ENCODE data around the gene BTBD9. TPM values are rescaled to one million over a fixed set of nuclear protein-coding genes. Genes with fewer than 3 reads are reported as not detected.

BTBD9 gene
- total and polyA plus RNA-seq, 2 donors (not counting 3 experiments of a cell fraction or from before 2014, with no cell fraction given) = 4.9 to 15.0 TPM

- no peaks in the 10 kb centered on the region for H4K20me1 ChIP-seq (replicated peaks; ENCODE audit: control insufficient read depth, extremely low read depth, insufficient read depth, low read length)
- intact Hi-C loops (cut with micrococcal nuclease) = no loop called here
- H2AFZ ChIP-seq (ENCODE audit: low read depth, low read length) = no peak overlapping the region
- H3K36me3 ChIP-seq (ENCODE audit: control insufficient read depth in 2 of 2, extremely low read depth in 1 of 2, insufficient read depth in 2 of 2, low read length in 2 of 2) = no peaks in the 10 kb centered on the region
- no TSS peak for BruUV-seq (replicated peaks)
- H3K27ac ChIP-seq (ENCODE audit: insufficient read depth, low read depth, low read length) = no peak overlapping the region
- ChIA-PET CTCF (interaction anchor here (1.4 kb wide), 1 partner anchor 164 kb away, joined by 3 read pairs; no protein-coding TSS in a partner anchor), POLR2A (no interaction called here)
- H3K9me3 ChIP-seq (replicated peaks; ENCODE audit: control insufficient read depth, insufficient read depth, low read length) = no peaks in the 10 kb centered on the region
- H3K4me3 ChIP-seq (replicated peaks in 1 of 3; ENCODE audit: insufficient read depth in 1 of 3, low read depth in 1 of 3, low read length in 3 of 3) = no peak overlapping the region
- no peaks in the 10 kb centered on the region for H3K9me1 ChIP-seq (replicated peaks; ENCODE audit: control insufficient read depth, extremely low read depth, insufficient read depth, low read length)
- dilution Hi-C loops (cut with MboI; ENCODE audit: extremely low pct_ligation_motif_present, low sequenced_read_pairs) = no loop called here
- no peak for TF ChIP-seq MYC (IDR thresholded peaks at IDR 0.05; ENCODE audit: low read depth, low read length)
- no peak for TF ChIP-seq FOS (IDR thresholded peaks at IDR 0.05; ENCODE audit: borderline replicate concordance, insufficient read depth, low read length)
- no peak for TF ChIP-seq POLR2AphosphoS5 (IDR thresholded peaks at IDR 0.05; ENCODE audit: insufficient read depth, low read depth, low read length)
- no peak for TF ChIP-seq CTCF (IDR thresholded peaks at IDR 0.05; ENCODE audit: extremely low read depth in 1 of 2, insufficient read depth in 1 of 2, low read depth in 1 of 2, low read length in 2 of 2)
- TF ChIP-seq EZH2 (IDR thresholded peaks at IDR 0.05; ENCODE audit: borderline replicate concordance, low read depth, low read length, severe bottlenecking) = no peak
- no peak for TF ChIP-seq POLR2A (IDR thresholded peaks at IDR 0.05; ENCODE audit: low read depth, low read length)
- TF ChIP-seq, protein P1, sequence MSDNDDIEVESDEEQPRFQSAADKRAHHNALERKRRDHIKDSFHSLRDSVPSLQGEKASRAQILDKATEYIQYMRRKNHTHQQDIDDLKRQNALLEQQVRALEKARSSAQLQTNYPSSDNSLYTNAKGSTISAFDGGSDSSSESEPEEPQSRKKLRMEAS (IDR thresholded peaks at IDR 0.05; ENCODE audit: insufficient read depth, insufficient read length) = no peak
- TF ChIP-seq JUN (IDR thresholded peaks at IDR 0.05; ENCODE audit: borderline replicate concordance, insufficient read depth, insufficient read length, low read depth) = no peak
- no peak for TF ChIP-seq GATA2 (IDR thresholded peaks at IDR 0.05; ENCODE audit: insufficient read depth, insufficient read length, low read depth, low read length)
- no peaks in the 10 kb centered on the region for H3K79me2 ChIP-seq (ENCODE audit: control insufficient read depth, insufficient read depth, low read length)
- DNase-seq (ENCODE audit: low read depth, low spot score) (no peak), FAIRE-seq (no peak)
- H3K27me3 ChIP-seq (ENCODE audit: control insufficient read depth in 2 of 2, insufficient read depth in 2 of 2, low read length in 2 of 2) = no peaks in the 10 kb centered on the region
- H3K4me1 ChIP-seq (ENCODE audit: control insufficient read depth, extremely low read depth, insufficient read depth, low read length) = no peaks in the 10 kb centered on the region
- no peak overlapping the region for H3K9ac ChIP-seq (replicated peaks; ENCODE audit: extremely low read depth, insufficient read depth, low read length)
- H3K4me2 ChIP-seq (ENCODE audit: insufficient read depth, low read length) = no peak overlapping the region
Observed at GRCh38 chr6:38658418-38659167, 18.9 kb upstream of the BTBD9 start.

All from endothelial cell of umbilical vein (primary cell).